GM10266 (cell line): ENCODE results near the gene PCCA.
"Not testable (repeated sequence)": the region's sequence is repeated elsewhere in the genome, so short reads cannot be mapped to it uniquely, and the experiment has no call there.

Experiments used
- DNase-seq: peaks from one replicate; pipeline ENCODE4 v3.0.0; 2012; ENCODE audit errors: extremely low spot score
- TF ChIP-seq, protein P1 (sequence below): IDR thresholded peaks from 2 replicates; pipeline ENCODE4 v1.5.1; 2012; ENCODE audit warnings: mild to moderate bottlenecking, low read depth; ENCODE audit not compliant: control insufficient read depth, insufficient read depth; ENCODE audit errors: missing control alignments

The PCCA gene

DNA sequence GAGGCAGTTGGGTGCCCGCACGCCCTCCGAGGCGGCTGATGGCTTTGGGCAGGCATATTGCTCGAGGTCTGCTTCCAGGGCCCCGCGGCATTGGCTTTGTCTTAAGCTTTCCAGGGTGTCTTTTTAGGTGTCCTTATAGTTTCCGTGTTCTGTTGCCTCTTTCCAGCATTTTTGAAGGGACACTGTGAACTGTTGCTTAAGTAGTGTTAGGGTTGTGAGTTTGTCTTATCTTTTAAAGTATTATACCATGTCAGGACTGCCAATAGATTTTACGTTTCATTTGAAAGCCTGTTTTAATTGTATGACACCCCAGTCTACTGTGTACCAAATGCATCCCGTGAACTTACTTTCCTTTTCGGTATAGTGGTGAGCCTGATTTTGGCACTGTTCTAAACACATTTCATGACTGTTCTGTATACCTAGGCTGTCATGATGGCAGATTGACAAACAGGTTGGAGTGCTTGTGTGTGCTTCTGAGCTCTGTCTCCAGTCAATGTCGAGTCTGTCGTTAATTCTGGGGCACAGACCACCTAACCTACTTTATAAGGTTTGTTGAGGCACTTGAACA lies 656 bp downstream of the PCCA start:
- TF ChIP-seq, protein P1, sequence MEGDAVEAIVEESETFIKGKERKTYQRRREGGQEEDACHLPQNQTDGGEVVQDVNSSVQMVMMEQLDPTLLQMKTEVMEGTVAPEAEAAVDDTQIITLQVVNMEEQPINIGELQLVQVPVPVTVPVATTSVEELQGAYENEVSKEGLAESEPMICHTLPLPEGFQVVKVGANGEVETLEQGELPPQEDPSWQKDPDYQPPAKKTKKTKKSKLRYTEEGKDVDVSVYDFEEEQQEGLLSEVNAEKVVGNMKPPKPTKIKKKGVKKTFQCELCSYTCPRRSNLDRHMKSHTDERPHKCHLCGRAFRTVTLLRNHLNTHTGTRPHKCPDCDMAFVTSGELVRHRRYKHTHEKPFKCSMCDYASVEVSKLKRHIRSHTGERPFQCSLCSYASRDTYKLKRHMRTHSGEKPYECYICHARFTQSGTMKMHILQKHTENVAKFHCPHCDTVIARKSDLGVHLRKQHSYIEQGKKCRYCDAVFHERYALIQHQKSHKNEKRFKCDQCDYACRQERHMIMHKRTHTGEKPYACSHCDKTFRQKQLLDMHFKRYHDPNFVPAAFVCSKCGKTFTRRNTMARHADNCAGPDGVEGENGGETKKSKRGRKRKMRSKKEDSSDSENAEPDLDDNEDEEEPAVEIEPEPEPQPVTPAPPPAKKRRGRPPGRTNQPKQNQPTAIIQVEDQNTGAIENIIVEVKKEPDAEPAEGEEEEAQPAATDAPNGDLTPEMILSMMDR = no peak
- no peak for DNase-seq

DNA sequence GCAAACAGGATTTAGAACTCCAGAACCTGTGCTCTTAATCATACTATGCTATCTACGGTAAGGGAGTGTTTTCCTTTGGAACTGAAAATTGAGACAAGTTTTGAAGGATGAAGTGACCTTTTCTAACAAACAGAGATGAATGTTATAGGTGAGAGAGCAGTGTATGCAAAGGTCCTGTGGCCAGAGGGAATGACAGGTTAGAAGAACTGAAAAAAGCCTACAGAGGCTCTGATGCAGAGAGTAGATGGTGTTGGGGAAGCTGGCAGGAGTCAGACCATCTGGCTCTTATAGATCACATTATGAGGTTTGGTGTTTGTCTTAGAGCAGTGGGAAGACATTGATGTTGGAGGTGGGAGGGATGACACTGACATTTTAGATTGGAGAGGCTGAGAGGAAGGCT lies 2.0 kb downstream of the PCCA start:
- DNase-seq = no peak
- TF ChIP-seq, protein P1 = no peak

DNA sequence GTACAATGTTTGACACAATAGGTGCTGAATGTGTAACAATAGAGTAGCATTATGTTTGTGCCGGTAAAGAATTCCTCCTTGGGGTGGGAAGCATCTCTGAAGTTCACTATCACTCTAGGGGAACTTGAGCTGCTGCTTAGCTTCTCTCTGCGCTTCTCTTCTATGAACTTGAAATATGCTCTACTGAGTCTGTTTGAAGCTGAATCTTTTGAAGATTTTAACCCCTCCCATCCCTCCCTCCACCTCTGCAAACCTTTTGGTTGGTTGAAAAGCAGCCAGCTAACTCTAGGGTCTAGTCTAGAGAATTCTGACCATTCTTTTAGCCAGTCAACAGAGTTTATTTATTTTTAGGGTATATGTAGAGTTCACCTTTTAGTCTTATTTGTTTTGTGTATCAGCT lies 2.5 kb downstream of the PCCA start:
- DNase-seq = no peak
- TF ChIP-seq, protein P1 = no peak

DNA sequence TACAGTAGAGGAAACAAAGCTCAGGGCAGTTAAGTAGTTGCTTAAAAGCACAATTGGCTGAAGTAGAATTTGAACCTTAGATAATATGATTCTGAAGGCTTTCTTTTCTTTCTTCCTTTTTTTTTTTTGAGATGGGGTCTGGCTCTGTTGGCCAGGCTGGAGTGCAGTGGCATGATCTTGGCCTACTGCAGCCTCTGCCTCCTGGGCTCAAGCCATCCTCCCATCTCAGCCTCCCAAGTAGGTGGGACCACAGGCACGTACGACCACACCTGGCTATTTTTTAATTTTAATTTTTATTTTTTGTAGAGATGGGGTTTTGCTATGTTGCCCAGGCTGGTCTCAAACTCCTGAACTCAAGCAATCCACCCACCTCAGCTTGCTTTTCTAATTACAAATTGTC lies 3.4 kb downstream of the PCCA start:
- not testable (repeated sequence) for DNase-seq

DNA sequence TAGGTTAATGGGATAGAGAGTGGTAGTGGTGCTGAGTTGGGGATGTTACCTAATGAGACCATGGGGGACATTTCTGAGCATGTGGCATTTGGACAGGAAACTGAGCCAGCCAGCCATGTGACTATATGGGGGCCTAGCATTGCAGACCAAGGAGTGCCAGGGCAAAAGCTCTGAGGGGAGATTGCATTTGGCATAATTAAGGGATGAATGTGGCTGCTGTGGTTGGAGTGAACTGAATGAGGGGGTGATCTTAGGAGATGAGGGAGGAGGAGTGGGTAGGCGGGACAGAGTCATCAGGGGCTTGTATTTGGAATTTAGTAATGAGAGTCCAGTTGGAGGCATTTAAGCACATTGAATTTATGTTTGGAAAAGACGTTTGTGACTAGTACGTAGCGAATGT lies 6.6 kb downstream of the PCCA start:
- no peak for DNase-seq
- TF ChIP-seq, protein P1 = no peak

DNA sequence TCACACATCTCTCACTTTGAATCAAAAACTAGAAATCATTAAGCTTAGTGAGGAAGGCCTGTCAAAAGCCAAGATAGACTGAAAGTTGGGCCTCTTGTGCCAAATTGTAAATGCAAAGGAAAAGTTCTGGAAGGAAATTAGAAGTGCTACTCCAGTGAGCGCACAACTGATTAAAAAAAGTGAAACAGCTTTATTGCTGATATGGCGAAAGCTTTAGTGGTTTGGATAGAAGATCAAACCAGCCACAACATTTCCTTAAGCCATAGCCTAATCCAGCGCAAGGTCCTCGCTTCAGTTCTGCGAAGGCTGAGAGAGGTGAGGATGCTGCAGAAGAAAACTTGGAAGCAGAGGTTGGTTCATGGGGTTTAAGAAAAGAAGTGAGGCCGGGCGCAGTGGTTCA lies 7.6 kb downstream of the PCCA start:
- TF ChIP-seq, protein P1 = no peak

DNA sequence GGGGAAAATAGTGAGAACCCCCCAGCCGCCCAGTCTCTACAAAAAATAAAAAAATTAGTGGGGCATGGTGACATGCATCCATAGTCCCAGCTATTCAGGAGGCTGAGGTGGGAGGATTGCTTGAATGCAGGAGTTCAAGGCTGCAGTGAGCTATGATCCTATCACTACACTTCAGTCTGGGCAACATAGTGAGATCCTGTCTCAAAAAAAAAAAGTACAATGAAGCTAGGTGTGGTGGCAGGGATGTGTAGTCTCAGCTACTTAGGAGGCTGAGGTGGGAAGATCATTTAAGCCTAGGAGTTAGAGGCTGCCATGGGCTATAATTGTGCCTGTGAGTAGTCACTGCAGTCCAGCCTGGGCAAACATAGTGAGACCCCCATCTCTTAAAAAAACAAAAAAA lies 8.9 kb downstream of the PCCA start:
- no peak for DNase-seq
- TF ChIP-seq, protein P1 = no peak

More for the DNA sequence above, 7.6 kb downstream of the PCCA start:
- no peak for DNase-seq
